Mucosa of gallbladder (tissue), 1 donor: ENCODE data around the gene CCDC39. TPM values are rescaled to one million over a fixed set of nuclear protein-coding genes. Genes with fewer than 3 reads are reported as not detected.

Experiments used
- DNase-seq: peaks from one replicate; pipeline ENCODE4 v3.0.0-alpha.2; 2020; ENCODE audit warnings: low spot score
- total RNA-seq: library from RNA; stranded (reverse); gene quantifications from one replicate; pipeline ENCODE4 v1.2.1, GENCODE V29; 2021
- donor health status: DM: no; HTN: no; CAD: no.

The CCDC39 gene
- total RNA-seq, result not detected

DNA sequence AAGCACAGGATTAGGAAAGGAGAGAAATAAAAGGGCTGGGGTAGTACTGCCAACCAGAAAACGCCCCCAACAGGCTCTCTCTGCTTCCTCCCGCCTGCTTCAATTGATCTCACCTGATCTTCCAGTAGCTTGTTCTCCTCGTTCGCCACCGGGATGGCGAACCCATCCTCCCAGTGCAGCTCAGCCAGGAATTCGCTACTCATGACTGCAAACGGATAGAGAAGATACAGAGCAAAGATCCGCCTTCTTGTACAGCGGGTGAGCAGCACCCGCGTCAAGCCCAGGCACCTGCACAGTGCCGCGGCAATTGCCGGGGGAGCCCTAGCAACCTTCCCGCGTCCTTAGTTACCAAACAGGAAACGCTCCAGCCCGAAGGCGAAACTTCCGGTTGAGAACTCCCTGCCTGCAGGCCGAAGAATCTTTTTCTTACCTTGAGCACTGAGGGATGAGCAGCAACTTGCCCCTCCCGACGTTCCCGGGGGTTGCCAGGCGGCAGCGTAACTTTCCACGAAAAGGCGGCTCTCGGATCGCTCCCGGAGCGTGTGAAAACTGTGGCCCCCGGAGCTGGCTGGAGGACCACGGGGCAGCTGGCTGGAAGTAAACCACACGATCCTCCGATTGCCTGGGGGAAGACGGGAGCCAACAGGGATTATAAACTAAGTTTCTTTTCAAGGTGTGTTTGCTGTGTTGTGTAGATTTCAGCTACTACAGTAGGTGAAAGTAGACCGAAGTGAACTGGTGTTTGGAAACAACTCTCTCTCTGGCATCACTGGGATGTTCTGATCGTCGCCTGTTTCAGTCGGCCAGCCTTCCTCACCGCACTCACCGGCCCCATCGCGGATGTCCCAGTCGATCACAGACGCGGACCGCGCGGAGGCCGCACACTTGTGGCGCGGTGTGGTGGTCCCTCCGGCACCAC is at the start of gene CCDC39:
CCDC39 (minus strand) TSS at position 312 of the 919 bp plus-strand sequence; CDS start at position 203, 109 bp downstream.
- DNase-seq, result peak; percentile 69

DNA sequence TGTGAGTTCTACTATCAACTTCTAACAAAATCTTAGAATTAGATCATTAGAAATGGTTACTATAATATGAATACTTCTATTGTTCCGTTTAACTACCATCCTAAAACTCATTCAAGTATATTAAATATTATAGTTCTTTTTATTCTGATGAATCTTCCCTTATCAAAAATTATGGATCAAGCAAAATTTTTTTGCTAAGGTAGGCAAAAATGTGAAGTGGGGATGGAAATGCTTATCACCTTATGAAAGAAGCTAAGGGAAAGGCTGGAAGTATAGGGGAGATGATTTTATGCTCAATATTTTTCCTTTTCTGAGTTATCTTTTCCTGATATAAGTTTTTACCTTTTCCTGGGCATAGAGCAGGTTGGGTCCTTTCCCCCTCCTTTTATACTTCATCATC is 40.7 kb upstream of the CCDC39 start:
- no peak for DNase-seq

DNA sequence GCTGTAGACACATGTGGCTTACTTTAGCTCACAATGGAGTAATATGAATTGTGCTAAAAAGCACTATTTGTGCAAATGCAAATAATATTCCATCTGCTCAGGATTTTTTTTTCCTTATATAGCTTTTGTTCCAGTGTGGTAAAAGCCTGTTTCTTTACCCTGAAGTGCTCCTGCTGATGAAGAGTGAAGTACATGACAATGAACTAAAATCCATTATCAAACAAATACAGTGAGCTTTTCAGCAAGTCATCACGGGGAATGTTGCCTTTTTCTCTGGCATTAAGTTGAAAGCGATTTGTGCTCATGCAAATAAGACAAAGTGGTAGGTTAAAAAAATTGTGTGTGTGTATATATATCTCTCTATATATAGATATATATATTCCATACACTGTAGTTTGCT is 28.6 kb upstream of the CCDC39 start:
- no peak for DNase-seq

DNA sequence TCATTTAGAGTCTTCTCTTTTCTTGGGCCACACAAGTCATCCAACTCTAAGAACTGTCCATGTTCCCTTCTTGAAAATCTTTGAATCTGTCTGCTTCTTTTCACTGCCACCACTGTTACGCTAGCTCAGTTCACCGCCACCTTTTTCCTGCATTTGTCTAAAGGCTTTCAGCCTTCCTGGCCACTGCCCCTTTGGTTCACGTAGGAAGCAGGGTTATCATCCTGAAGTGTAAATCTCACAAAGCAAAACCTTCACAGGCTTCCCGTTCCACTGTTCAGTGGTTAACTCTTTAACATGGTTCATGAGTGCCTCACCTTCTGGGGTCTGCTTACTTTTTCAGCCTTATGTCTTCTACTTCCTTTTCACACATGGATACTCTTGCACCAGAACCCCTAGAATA is 26.3 kb upstream of the CCDC39 start:
- no peak for DNase-seq

DNA sequence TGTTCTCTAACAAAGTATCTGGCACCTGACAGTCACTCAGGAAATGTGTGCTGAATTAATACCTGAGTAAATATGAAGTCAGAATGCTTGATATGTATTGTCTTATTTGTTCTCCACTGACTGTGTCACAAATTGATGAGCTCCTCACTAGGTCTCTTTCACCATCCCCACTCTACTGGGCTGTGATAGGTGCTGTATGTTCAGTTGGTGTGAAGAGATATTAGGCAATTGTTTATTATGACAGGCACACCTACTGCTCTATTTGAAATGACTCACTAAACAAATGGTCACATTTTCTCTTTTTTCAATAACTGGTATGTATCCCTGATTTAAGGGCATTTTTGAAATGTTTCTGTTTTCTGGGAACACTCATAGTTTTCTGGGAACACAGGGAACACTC is 25.2 kb upstream of the CCDC39 start:
- DNase-seq, result no peak

DNA sequence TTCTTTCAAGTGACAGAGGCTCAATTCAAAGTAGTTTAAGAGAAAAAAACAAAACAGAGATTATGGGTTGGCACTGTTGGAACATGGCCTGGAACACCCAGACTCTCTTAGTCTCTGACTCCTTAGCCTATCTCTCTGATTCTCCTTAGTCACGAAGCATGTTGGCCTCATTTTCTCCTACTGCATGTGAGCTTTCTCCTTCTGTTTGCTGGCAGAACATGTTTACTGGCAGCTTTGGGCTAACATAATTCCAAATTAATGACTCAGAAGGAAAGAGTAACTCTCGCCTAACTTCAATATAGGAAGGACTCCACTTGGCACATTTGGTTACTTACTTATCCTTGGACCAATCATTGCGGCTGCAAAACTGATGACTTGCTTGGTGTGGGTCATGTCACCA is 21.7 kb upstream of the CCDC39 start:
- no peak for DNase-seq

DNA sequence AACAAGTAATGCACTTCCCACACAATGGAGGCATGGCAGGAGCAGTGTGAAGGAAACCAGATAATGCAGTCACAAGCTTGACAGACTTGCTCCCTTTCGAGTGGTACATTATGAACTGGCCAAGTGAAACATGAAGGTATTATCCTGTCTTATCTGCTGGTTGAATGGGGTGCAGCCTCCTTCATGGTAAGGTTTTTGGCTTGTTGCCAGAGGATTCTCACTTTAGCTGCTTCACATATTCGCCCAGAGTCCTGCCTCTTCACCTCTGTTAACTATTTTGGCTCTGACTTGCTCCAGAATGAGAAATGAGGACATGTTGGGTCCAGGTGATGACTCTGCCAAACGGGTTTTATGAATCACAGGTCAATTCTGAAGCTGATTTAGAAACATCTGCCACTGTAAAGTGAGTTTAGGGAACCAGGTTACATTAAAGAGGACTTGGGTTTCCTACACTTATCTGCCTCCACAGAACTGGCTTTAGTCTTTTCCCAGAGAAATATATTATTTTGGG is 19.5 kb upstream of the CCDC39 start:
- no peak for DNase-seq

DNA sequence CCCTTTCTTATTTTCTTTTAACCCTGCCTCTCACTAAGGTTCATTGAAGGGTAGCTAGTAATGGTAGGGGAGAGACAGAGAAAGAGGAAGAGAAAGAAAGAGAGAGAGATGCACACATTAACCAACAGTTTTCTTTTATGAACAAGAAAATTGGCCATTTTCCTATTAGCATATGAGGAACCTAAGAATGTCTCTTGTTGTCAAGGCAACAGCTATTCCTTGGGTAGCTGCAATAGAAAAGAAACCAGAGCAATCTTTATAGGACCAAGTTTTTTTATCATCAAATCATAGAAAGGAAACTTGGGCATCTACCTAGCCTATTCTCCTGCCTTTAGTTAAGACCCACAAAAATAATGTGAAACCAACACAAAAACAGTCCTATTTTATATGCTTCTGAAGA is 15.0 kb upstream of the CCDC39 start:
- no peak for DNase-seq

DNA sequence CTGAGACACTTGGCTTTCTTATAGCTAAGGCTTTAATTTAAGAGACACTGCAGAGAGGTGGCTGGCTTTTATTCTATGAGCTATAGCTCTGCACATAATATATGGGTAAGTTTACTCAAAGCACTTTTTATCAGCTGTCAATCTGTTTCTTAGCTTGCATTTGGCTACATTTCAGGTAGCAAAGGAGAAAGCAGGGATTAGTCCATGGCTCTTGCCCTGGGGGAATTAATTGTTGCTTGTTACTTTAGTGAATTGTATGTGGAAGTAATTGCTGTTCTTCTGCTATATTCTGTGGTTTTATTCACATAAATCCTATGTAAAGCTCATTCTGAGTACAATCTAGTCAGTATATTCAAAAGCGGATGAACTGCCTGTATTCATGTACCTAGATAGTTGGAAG is 14.4 kb upstream of the CCDC39 start:
- no peak for DNase-seq

DNA sequence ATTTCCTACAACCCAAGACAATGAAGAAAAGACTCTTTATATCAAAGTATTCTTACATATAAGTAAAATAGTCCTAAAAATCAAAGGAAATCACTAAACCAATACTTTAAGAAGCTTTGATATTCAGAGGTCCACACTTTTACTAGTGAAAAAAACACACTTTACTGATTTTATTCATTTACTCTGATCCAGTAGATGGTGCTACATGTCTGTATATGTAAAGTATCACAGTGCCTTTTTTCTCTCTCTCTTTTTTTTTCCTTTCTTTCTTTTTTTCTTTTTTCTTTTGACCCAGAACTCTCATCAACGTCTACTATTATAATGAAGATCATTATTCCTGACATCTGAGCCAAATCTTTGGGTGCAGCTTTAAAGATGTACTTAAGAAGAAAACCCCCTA is 10.8 kb upstream of the CCDC39 start:
- DNase-seq, result no peak

DNA sequence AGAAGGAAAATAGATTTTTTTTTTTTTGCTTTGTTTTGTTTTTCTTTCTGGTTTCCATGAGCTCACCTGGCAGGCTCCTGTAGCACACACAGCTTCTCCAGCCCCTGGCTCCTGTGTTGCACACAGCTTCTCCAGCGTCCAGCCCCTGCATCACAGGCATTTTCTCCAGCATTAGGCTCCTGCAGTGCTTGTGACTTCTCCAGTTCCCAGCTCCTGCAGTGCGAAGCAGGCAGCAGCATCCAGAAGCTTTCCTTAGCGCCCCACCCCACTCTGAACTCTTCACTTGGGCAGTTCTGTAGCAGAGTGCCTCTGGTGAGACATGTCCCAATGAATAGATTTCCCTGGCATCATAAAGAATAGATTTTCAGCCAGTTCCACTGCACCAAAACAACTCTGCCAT is 5.5 kb upstream of the CCDC39 start:
- no peak for DNase-seq

DNA sequence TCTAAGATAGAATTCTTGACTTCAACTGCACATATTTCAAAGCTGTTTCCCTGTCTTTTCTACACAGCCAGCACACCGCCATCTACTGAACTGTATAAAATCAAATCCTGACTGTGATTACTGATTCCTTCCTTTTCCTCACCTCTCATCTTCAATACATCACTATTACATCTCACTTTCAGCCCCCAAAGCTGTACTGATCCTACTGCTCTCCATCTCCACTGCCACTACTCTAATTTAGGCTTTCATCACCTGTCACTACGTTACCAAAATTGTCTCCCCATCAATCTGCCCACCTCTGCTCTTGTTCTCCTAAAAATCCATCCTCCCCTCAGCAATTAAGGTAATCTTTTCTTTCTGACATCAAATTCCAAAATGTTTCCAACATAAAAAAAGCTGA is 4.5 kb upstream of the CCDC39 start:
- DNase-seq, result no peak

DNA sequence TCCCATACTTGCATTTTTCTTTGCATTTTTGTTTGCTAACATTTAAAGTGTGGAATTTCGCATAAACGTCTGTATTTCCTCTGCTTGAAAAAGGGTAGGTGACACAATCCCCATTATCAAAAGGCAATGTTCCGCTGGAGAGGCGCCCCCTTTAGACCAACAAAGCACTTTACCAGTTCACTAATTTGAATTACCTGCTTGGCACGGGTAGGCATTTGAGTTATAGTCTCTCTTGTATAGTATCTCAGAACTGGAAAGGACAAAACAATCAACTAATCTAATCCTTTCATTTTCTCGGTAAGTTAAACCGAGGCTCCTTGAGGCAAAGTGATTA is 775 bp upstream of the CCDC39 start:
- DNase-seq, result peak; percentile 13

DNA sequence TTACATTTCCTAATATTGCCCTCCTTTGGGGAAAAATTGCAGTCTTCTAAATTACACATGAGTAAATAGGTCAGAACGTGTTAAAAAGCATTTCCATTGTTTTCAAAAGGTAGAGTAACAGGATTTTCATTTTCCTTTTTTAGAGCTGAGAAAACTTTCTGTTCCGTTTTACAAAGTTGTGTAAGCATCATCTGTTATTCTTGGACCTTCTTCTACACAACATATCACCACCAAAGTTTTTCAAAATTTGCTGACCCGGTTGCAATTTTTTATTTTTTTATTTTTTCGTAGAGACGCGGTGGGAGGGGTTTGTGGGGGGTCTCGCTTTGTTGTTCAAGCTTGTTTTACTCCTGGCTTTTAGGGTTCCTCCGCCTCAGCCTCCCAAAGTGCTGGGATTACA is 1.1 kb downstream of the CCDC39 start:
- DNase-seq, result no peak

DNA sequence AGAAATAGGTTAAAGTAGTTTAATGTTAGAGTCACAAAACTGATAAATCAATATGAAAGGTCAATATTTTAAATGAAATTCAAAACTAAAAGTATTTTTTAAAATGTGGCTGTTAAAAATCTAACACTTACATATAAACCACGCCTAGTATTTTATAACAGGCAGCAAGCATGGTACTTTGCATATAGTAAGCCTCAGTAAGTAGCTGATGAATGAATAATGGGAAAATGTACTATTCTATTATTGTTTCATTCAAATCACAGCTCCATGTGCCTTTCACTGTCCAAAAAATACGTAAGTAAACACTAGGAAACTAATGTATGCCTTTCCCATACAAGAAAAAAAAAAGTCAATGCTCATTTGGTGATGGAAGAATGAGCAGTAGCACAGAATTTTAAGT is 17.8 kb downstream of the CCDC39 start:
- no peak for DNase-seq

DNA sequence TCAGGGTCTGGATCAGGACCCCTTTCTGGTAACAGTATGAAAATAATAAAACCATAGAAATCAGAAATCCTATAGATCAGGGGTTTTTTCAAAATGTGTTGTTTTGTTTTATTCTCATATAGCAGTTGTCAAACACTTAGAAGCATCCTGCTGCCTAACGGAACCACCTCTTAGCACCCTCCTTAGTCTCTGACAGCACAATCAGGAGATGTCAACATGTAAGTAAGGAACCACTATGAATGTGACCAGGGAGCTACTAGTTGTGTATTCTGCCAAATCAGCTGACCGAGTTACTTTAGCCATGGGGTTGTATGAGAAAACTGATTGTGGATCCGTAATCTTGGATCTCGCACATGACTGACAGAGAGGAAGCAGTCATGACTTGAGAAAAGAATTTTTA is 22.2 kb downstream of the CCDC39 start:
- no peak for DNase-seq

DNA sequence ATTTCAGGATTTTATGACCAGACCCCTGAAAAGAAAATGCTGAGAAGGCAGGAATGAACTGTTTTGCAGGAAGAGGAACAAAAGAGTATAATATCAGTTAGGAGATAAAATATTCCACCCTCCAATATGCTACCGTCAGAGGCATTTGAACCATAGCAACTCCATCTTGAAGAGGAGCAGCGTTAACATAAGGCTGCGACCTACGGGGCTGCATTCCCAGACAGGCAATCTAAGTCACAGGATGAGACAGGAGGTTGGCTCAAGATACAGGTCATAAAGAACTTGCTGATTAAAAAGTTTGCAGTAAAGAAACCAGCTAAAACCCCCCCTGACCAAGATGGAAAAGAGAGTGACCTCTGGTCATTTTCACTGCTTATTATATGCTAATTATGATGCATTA is 22.9 kb downstream of the CCDC39 start:
- DNase-seq, result no peak

DNA sequence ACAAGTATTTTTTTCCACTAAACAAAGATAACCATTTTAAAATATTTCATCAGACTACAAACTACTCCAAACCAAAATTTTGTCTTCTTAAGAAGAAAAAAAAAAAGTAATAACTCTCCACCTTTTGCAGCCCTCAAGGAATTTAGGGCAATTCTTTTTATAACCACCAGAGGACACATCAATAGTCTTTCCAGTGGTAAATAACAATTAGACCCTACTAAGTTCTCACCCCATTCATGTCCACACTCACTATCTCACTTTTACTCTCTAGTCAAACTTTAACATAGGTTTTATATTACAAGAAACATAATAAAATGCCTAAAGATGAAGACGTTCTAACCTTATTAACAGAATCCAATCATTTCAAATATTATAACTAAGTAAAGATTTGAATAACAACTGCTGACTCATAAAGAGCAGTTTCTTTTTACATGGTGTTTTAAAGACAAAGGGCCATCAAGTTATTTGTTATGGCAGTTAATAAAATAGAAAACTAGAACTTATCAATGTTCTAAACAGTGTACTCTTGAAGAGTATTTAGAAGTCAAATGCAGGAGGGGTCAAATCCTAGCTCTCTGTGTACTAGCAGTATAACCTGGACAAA is 33.0 kb downstream of the CCDC39 start:
- DNase-seq, result no peak

DNA sequence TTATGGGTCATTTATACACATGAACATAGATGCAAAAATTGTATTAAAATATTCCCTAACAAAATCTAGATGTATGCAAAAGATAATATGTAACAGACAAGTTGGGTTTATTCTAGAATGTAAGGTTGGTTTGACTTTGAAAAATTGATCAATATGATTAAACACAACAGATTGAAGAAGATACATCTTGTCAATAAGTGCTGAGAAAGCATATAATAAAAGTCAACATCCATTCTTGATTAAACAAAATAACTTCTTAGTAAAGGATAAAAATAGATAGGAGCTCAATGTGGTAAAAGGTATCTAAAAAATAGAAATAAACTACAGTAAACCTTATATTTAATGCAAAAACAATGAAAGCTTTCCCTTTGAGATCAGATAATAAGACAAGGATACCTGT is 38.3 kb downstream of the CCDC39 start:
- no peak for DNase-seq

DNA sequence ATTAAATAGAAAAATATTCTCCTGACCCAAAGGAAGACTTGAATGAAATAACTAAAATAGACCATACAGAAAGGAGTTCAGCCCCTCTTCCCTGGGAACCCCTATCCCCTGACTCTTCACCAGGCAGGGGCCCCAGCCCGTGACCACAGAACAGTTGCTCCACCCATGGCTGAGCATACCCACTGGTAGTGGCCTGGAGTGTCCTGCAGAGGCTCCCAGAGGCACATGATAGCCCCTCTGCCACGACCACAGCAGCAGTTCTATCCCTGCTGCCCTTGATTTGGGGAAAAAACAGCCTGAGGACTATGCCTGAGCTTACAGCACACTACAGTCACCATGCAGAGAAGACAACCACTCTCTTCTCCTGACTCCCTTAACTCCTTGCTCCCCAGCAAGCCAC is 45.6 kb downstream of the CCDC39 start:
- no peak for DNase-seq

DNA sequence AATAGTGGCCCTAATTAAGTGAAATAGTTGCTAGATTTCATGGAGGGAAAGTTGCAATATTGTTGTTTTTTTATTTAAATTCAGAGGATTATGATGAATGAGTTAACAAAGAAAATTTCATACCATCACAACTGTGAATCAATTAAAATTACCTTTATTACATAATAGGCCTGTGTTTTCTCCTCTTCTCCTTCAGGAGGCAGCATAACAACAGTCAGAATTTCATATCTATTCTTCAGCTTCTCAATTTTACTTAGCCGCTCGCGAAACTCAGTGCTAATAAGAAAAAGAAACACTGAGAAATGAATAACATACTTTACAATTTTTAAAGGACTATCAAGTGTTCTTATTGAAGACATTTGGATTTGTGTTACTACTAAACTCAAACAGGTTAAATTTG is 48.0 kb downstream of the CCDC39 start:
- DNase-seq, result no peak

DNA sequence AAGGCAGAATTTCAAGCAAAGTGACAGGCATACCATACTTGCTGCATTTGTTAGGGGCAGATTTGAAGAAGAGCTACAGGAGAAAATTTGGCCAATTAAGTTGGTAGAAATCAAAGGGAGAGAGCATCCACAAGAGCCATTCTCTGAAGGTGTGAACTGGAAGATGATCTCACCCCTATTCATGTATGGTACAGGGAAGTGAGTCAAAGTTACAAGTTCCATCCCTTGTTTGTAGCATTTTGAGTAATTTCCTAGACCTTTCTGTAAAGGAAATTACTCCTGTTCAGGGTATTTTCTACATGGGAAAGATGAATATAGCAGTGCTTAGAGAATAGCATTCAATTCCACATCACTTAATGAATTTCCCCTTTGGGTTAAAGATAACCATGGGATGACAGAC is 48.9 kb downstream of the CCDC39 start:
- no peak for DNase-seq

DNA sequence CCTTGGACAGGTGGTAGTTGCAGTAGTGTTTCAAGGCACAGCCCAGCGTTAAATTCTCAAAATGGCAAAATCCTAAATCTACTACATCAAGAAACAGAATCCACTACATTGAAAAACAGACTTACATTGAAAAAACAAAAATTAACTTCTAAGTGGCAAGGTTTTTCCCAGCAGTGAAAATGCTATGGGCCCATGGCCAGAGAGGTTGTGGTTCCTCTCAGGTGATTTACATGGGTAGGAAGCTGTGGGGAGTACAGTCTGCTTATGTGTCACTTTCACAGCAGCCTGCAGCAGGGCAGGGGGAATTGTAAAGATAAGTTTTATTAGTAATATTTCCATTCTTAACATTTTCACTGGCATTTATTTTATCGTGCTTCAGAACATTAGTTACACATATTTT is 52.4 kb downstream of the CCDC39 start:
- DNase-seq, result no peak
